H54 (cell line): ENCODE data around the gene CRLF2.
"Not testable (repeated sequence)": the region's sequence is repeated elsewhere in the genome, so short reads cannot be mapped to it uniquely, and the experiment has no call there.

Source experiments
- DNase-seq: peaks from one replicate; pipeline ENCODE4 v3.0.0; 2011; ENCODE audit warnings: low spot score, mixed read lengths; ENCODE audit not compliant: insufficient read length
- FAIRE-seq: peaks from 3 replicates; lab custom pipeline; 2011; peaks lifted over from hg19 to GRCh38; lab: Jason Lieb, UNC
- POLR2A ChIP-seq: IDR thresholded peaks from 2 replicates; pipeline ENCODE4 v1.6.1; 2011; ENCODE audit warnings: low read depth, mild to moderate bottlenecking, low read length

Gene CRLF2

GRCh38 chrX:1190596-1191145 lies 21.8 kb downstream of the CRLF2 start:
- DNase-seq, result no peak
- FAIRE-seq, result no peak

GRCh38 chrX:1185561-1185960 lies 26.9 kb downstream of the CRLF2 start:
- TF ChIP-seq POLR2A, result no peak
- FAIRE-seq (no peak), DNase-seq (no peak)

More at GRCh38 chrX:1190596-1191145, 21.8 kb downstream of the CRLF2 start:
- no peak for TF ChIP-seq POLR2A

- DNase-seq (no peak), FAIRE-seq (no peak)
- no peak for TF ChIP-seq POLR2A
Measured at GRCh38 chrX:1182211-1182610, 30.2 kb downstream of the CRLF2 start.

- not testable (repeated sequence) for DNase-seq, FAIRE-seq
Measured at GRCh38 chrX:1181661-1182060, 30.8 kb downstream of the CRLF2 start.

GRCh38 chrX:1181170-1181569 lies 31.3 kb downstream of the CRLF2 start:
- DNase-seq (no peak), FAIRE-seq (no peak)
- TF ChIP-seq POLR2A, result no peak

GRCh38 chrX:1178580-1179057 lies 33.8 kb downstream of the CRLF2 start:
- FAIRE-seq, result no peak
- no peak for DNase-seq
- TF ChIP-seq POLR2A, result no peak

GRCh38 chrX:1176531-1177320 lies 35.7 kb downstream of the CRLF2 start:
- FAIRE-seq, DNase-seq: not testable (repeated sequence)

GRCh38 chrX:1174609-1175545 lies 37.6 kb downstream of the CRLF2 start:
- not testable (repeated sequence) for FAIRE-seq, DNase-seq

- not testable (repeated sequence) for DNase-seq, FAIRE-seq
Measured at GRCh38 chrX:1173435-1173834, 39.0 kb downstream of the CRLF2 start.

- no peak for TF ChIP-seq POLR2A
- no peak for DNase-seq
- no peak for FAIRE-seq
Measured at GRCh38 chrX:1172496-1172895, 40.0 kb downstream of the CRLF2 start.

- DNase-seq, FAIRE-seq: not testable (repeated sequence)
Measured at GRCh38 chrX:1171915-1172314, 40.5 kb downstream of the CRLF2 start.

GRCh38 chrX:1170243-1170642 lies 42.2 kb downstream of the CRLF2 start:
- TF ChIP-seq POLR2A, result no peak
- FAIRE-seq (no peak), DNase-seq (no peak)

GRCh38 chrX:1169189-1169588 lies 43.3 kb downstream of the CRLF2 start:
- DNase-seq (no peak), FAIRE-seq (no peak)
- no peak for TF ChIP-seq POLR2A

- no peak for DNase-seq
- TF ChIP-seq POLR2A, result no peak
- no peak for FAIRE-seq
Measured at GRCh38 chrX:1167918-1168481, 44.4 kb downstream of the CRLF2 start.
